Measurements from ENCODE around the gene APPBP2. TPM values are rescaled to one million over a fixed set of nuclear protein-coding genes. Genes with fewer than 3 reads are reported as not detected.

Gene APPBP2
- total RNA-seq, 4 donors from 2014 or later = 24.9 to 35.4 (median 27.9) TPM

DNA sequence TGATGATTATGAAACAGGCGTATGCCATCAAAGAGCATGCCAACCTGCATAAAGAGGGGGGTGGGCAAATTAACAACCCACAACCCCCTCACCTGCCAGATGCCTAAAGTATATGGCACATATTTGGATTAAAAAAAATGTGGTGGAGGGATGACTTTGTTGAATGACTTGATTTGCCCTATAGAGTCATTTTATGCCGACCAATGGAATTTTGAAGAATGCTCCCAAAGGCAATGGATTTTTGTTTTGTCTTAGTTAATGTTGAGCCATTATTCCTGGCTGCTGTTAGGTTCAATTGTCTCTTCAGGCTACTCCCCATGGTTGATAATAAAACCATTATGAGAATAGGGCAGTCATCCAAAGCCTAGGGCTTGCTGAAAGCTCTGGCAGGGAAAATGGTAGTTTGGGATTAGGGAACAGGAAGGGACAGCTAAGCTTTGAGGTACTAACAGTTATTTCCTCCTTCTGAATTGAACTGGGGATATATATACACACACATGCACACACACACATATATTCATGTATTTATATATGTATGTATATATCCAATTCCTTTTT, 109.6 kb downstream of the APPBP2 start:
- intact Hi-C loops (cut with DNase I) = no loop called here
- TF ChIP-seq POLR2A (IDR thresholded peaks at IDR 0.05; ENCODE audit: low read depth) = no peak
- TF ChIP-seq POLR2AphosphoS5 (IDR thresholded peaks at IDR 0.05) = no peak
- no peak for TF ChIP-seq CTCF (IDR thresholded peaks at IDR 0.05)
- TF ChIP-seq EP300 (IDR thresholded peaks at IDR 0.05) = no peak
- Histone ChIP-seq H3K27ac (replicated peaks in 1 of 4) (no peak overlapping the region), H3K4me3 (no peak overlapping the region), H3K9me3 (no peaks in the 10 kb centered on the region), H3K4me1 (peaks cover 2 to 8% (median 6%) of the 10 kb centered on the region in 4 donors), H3K27me3 (no peaks in the 10 kb centered on the region), H3K36me3 (no peaks in the 10 kb centered on the region)
- no peak for DNase-seq (ENCODE audit: extremely low spot score)
- WGBS = 83% methylated on average over 2 of the region's 2 CpGs

DNA sequence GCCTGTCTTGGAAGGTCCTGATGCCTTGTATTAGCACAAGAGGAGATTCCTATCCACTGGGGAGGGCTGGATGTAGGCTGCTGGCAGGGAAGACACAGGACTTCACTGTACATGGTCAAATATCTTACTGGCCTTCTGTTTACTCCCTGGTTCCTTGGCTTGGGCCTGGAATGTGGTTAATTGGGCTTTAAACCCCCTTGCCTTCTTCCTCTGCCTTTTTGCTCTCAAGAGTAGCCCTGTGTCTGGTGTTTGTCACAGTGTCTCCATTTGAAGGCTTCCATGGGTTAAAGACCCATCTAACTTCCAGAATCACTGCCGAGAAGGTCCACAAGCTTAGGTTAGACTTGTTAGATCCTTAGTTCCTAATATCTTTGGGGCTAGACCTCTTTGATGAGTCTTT, 110.9 kb downstream of the APPBP2 start:
- Histone ChIP-seq H3K36me3 (no peaks in the 10 kb centered on the region), H3K4me1 (no peaks in the 10 kb centered on the region), H3K27me3 (no peaks in the 10 kb centered on the region), H3K27ac (replicated peaks in 1 of 4) (no peak overlapping the region), H3K9me3 (no peaks in the 10 kb centered on the region), H3K4me3 (no peak overlapping the region)
- TF ChIP-seq CTCF (IDR thresholded peaks at IDR 0.05) (no peak), POLR2A (IDR thresholded peaks at IDR 0.05; ENCODE audit: low read depth) (no peak), EP300 (IDR thresholded peaks at IDR 0.05) (no peak), POLR2AphosphoS5 (IDR thresholded peaks at IDR 0.05) (no peak)
- intact Hi-C loops (cut with DNase I) = no loop called here
- DNase-seq (ENCODE audit: extremely low spot score) = no peak
- WGBS = 100% methylated on average over 1 of the region's 1 CpG

DNA sequence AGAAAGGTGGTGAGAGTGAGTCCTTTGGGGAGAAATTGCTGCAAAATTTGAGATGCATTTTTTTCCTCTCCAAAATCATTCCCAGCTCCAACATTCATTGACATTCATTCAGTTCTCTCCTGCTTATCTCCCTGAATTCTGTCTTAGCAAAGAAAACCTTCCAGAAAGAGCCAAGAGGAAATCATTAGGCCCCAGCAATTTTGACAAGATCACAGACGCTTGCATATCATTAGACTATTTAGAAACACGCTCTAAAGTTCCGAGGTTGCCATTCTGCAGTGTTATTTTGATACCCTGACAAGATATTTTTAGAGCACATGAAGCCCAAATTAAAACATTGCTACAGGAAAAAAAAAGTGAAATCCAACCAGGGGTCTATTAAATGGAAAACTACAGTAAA, 113.3 kb downstream of the APPBP2 start:
- no peaks in the 10 kb centered on the region for H3K36me3 ChIP-seq
- intact Hi-C loops (cut with DNase I) = no loop called here
- no peak for DNase-seq (ENCODE audit: extremely low spot score)
- no peaks in the 10 kb centered on the region for H3K4me1 ChIP-seq
- H3K27me3 ChIP-seq = no peaks in the 10 kb centered on the region
- no peak overlapping the region for H3K4me3 ChIP-seq
- H3K27ac ChIP-seq (replicated peaks in 1 of 4) = no peak overlapping the region
- no peaks in the 10 kb centered on the region for H3K9me3 ChIP-seq
- TF ChIP-seq POLR2AphosphoS5 (IDR thresholded peaks at IDR 0.05) (no peak), EP300 (IDR thresholded peaks at IDR 0.05) (no peak)
- 77% methylated on average over 3 of the region's 3 CpGs for WGBS

DNA sequence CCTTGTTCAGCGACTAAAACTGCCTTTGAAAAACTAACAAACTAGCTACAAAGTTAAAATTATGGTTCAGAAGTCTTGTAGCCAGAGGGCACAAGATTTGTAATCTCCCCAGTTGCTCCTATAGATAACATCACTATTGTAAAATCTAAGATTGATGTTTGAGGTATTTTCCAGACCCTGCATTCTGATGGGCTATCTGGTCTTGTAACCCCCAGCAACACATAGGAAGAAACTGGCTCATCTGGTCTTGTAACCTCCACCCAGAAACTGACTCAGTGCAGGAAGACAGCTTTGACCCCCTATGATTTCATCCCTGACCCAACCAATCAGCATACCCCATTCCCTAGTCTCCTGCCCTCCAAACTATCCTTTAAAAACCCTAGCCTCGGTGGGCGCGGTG, 116.0 kb downstream of the APPBP2 start:
- intact Hi-C loops (cut with DNase I) = no loop called here
- DNase-seq (ENCODE audit: extremely low spot score) = no peak
- Histone ChIP-seq H3K36me3 (no peaks in the 10 kb centered on the region), H3K9me3 (no peaks in the 10 kb centered on the region), H3K27ac (replicated peaks in 1 of 4) (no peak overlapping the region), H3K4me1 (no peaks in the 10 kb centered on the region), H3K27me3 (no peaks in the 10 kb centered on the region), H3K4me3 (no peak overlapping the region)
- 97% methylated on average over 4 of the region's 4 CpGs for WGBS
- no peak for TF ChIP-seq POLR2A (IDR thresholded peaks at IDR 0.05; ENCODE audit: low read depth)

DNA sequence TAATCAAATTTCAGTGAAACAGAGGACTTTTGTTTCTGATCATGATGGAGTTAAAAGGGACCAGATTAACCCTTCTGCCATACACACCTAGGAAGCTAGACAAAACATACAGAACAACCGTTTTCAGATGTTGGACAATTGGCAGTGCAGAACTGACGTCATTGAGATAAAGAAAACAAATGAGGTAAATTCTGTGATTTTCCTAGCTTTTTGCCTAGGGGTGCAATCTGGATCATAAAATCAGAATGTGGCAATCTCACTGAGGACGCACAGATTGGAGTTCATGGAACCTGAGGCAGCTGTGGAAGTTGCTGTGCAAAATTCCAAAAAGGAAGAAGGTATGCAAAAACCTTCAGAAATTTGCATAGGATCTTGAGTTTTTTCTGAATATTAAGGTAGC, 119.2 kb downstream of the APPBP2 start:
- Histone ChIP-seq H3K36me3 (no peaks in the 10 kb centered on the region), H3K4me3 (no peak overlapping the region), H3K27me3 (no peaks in the 10 kb centered on the region), H3K27ac (replicated peaks in 1 of 4) (no peak overlapping the region), H3K9me3 (no peaks in the 10 kb centered on the region), H3K4me1 (no peaks in the 10 kb centered on the region)
- 87% methylated on average over 3 of the region's 3 CpGs for WGBS
- TF ChIP-seq POLR2AphosphoS5 (IDR thresholded peaks at IDR 0.05) (no peak), CTCF (IDR thresholded peaks at IDR 0.05) (no peak), EP300 (IDR thresholded peaks at IDR 0.05) (no peak), POLR2A (IDR thresholded peaks at IDR 0.05; ENCODE audit: low read depth) (no peak)
- no peak for DNase-seq (ENCODE audit: extremely low spot score)
- intact Hi-C loops (cut with DNase I) = no loop called here

GRCh38 chr17:60403962-60404361, 122.1 kb downstream of the APPBP2 start:
- intact Hi-C loops (cut with DNase I) = no loop called here
- DNase-seq (ENCODE audit: extremely low spot score) = no peak
- Histone ChIP-seq H3K27me3 (no peaks in the 10 kb centered on the region), H3K9me3 (no peaks in the 10 kb centered on the region), H3K4me1 (no peaks in the 10 kb centered on the region), H3K4me3 (no peak overlapping the region), H3K27ac (replicated peaks in 1 of 4) (no peak overlapping the region), H3K36me3 (no peaks in the 10 kb centered on the region)
- WGBS = 86% methylated on average over 6 of the region's 6 CpGs
- no peak for TF ChIP-seq CTCF (IDR thresholded peaks at IDR 0.05)
- no peak for TF ChIP-seq EP300 (IDR thresholded peaks at IDR 0.05)
- no peak for TF ChIP-seq POLR2A (IDR thresholded peaks at IDR 0.05; ENCODE audit: low read depth)
- TF ChIP-seq POLR2AphosphoS5 (IDR thresholded peaks at IDR 0.05) = no peak

Measured in esophagus muscularis mucosa (tissue), 4 donors.